ENCODE data around the gene CD22.

Gene CD22

GRCh38 chr19:35362261-35363000 lies 33.4 kb downstream of the CD22 start:
- Histone ChIP-seq H3K27me3 (ENCODE audit: control insufficient read depth, insufficient read depth, low read length) (no peaks in the 10 kb centered on the region), H3K4me2 (ENCODE audit: low read length) (no peak overlapping the region), H3K36me3 (ENCODE audit: control insufficient read depth, insufficient read depth, low read length) (no peaks in the 10 kb centered on the region), H3K27ac (no peak overlapping the region), H3K4me3 (ENCODE audit: low read depth, low read length) (no peak overlapping the region), H3K9ac (no peak overlapping the region), H3K79me2 (no peaks in the 10 kb centered on the region), H3K9me3 (ENCODE audit: control insufficient read depth, low read length) (no peaks in the 10 kb centered on the region), H2AFZ (no peak overlapping the region), H3K4me1 (no peaks in the 10 kb centered on the region)
- no peak for TF ChIP-seq CTCF (IDR thresholded peaks at IDR 0.05)

GRCh38 chr19:35363001-35363590 lies 34.1 kb downstream of the CD22 start:
- Histone ChIP-seq H2AFZ (no peak overlapping the region), H3K9me3 (ENCODE audit: control insufficient read depth, low read length) (no peaks in the 10 kb centered on the region), H3K27me3 (ENCODE audit: control insufficient read depth, insufficient read depth, low read length) (no peaks in the 10 kb centered on the region), H3K4me2 (ENCODE audit: low read length) (no peak overlapping the region), H3K4me3 (ENCODE audit: low read depth, low read length) (no peak overlapping the region), H3K27ac (no peak overlapping the region), H3K9ac (no peak overlapping the region), H3K36me3 (ENCODE audit: control insufficient read depth, insufficient read depth, low read length) (no peaks in the 10 kb centered on the region), H3K4me1 (no peaks in the 10 kb centered on the region), H3K79me2 (no peaks in the 10 kb centered on the region)
- TF ChIP-seq CTCF (IDR thresholded peaks at IDR 0.05) = no peak

- no peaks in the 10 kb centered on the region for H3K36me3 ChIP-seq (ENCODE audit: control insufficient read depth, insufficient read depth, low read length)
- no peak overlapping the region for H3K27ac ChIP-seq
- no peaks in the 10 kb centered on the region for H3K9me3 ChIP-seq (ENCODE audit: control insufficient read depth, low read length)
- H3K4me2 ChIP-seq (ENCODE audit: low read length) = no peak overlapping the region
- no peaks in the 10 kb centered on the region for H3K79me2 ChIP-seq
- H3K4me1 ChIP-seq = no peaks in the 10 kb centered on the region
- no peak overlapping the region for H3K9ac ChIP-seq
- no peaks in the 10 kb centered on the region for H3K27me3 ChIP-seq (ENCODE audit: control insufficient read depth, insufficient read depth, low read length)
- TF ChIP-seq CTCF (IDR thresholded peaks at IDR 0.05) = no peak
- no peak overlapping the region for H2AFZ ChIP-seq
- no peak overlapping the region for H3K4me3 ChIP-seq (ENCODE audit: low read depth, low read length)
Measured at GRCh38 chr19:35363711-35364425, 34.9 kb downstream of the CD22 start.

- H3K79me2 ChIP-seq = no peaks in the 10 kb centered on the region
- no peak for TF ChIP-seq CTCF (IDR thresholded peaks at IDR 0.05)
- H3K27ac ChIP-seq = no peak overlapping the region
- H3K9ac ChIP-seq = no peak overlapping the region
- H3K27me3 ChIP-seq (ENCODE audit: control insufficient read depth, insufficient read depth, low read length) = no peaks in the 10 kb centered on the region
- H3K36me3 ChIP-seq (ENCODE audit: control insufficient read depth, insufficient read depth, low read length) = no peaks in the 10 kb centered on the region
- H3K4me3 ChIP-seq (ENCODE audit: low read depth, low read length) = no peak overlapping the region
- no peaks in the 10 kb centered on the region for H3K9me3 ChIP-seq (ENCODE audit: control insufficient read depth, low read length)
- no peak overlapping the region for H2AFZ ChIP-seq
- H3K4me1 ChIP-seq = no peaks in the 10 kb centered on the region
- no peak overlapping the region for H3K4me2 ChIP-seq (ENCODE audit: low read length)
Measured at GRCh38 chr19:35365303-35365702, 36.3 kb downstream of the CD22 start.
